IMR-90 (cell line): ENCODE results near the gene RNF43. TPM values are rescaled to one million over a fixed set of nuclear protein-coding genes. Genes with fewer than 3 reads are reported as not detected.

Source experiments
- ATAC-seq: fragments of 200-7000 bp; cut with Tn5 transposase; 2 replicates; pipeline ENCODE4 v1.9.1; 2020; ENCODE audit warnings: low read depth, mild to moderate bottlenecking, moderate library complexity
- BruUV-seq: library from RNA; stranded (reverse); fragments of 400-500 nt; replicated peaks from 2 replicates; lab custom pipeline; 2021; lab: Mats Ljungman, UMichigan
- CTCF ChIA-PET: fragments of 300-600 bp; formaldehyde crosslinking; extraction: SDS; loops from one replicate; lab custom pipeline; 2021; ENCODE audit warnings: antibody characterized with exemption; lab: Yijun Ruan, JAX
- POLR2A ChIA-PET: fragments of 300-600 bp; sonication (Branson Sonifier 250); formaldehyde crosslinking; loops from one replicate; lab custom pipeline; 2022; ENCODE audit warnings: antibody characterized with exemption; ENCODE audit not compliant: unreplicated experiment; lab: Charles Lee
- DNase-seq: peaks from one replicate; pipeline ENCODE4 v3.0.0; 2013
- H2AFZ ChIP-seq: replicated peaks from 2 replicates; pipeline ENCODE3; 2013; ENCODE audit warnings: low read length, mild to moderate bottlenecking; ENCODE audit not compliant: poor library complexity
- H2AK5ac ChIP-seq: 2 replicates; pipeline ENCODE4 v1.6.1; 2013; ENCODE audit warnings: low read depth, low read length, inconsistent platforms
- H2AK9ac ChIP-seq: replicated peaks from 2 replicates; pipeline ENCODE3; 2013; ENCODE audit warnings: mild to moderate bottlenecking, low read depth, low read length, moderate library complexity; ENCODE audit not compliant: poor library complexity
- H2BK120ac ChIP-seq: 2 replicates; pipeline ENCODE4 v1.6.1; 2013; ENCODE audit warnings: low read depth, low read length, inconsistent platforms
- H2BK15ac ChIP-seq: 3 replicates; pipeline ENCODE4 v1.6.1; 2013; ENCODE audit warnings: low read depth, low read length, inconsistent platforms
- H2BK20ac ChIP-seq: 2 replicates; pipeline ENCODE4 v1.6.1; 2013; ENCODE audit warnings: low read depth, mild to moderate bottlenecking, inconsistent platforms, low read length, moderate library complexity
- H2BK5ac ChIP-seq: 2 replicates; pipeline ENCODE4 v1.6.1; 2013; ENCODE audit warnings: mild to moderate bottlenecking, low read depth, low read length, inconsistent platforms; ENCODE audit not compliant: poor library complexity, severe bottlenecking
- H3K14ac ChIP-seq: replicated peaks from 2 replicates; pipeline ENCODE4 v1.6.1; 2013; ENCODE audit warnings: low read depth, low read length, inconsistent platforms
- H3K18ac ChIP-seq: 2 replicates; pipeline ENCODE4 v1.6.1; 2013; ENCODE audit warnings: low read depth, low read length, control low read depth
- H3K23ac ChIP-seq: 2 replicates; pipeline ENCODE4 v1.6.1; 2013; ENCODE audit warnings: low read depth, low read length, inconsistent platforms
- H3K27ac ChIP-seq: 2 replicates; pipeline ENCODE4 v1.5.1; 2013; ENCODE audit warnings: mild to moderate bottlenecking, control low read depth, low read length; ENCODE audit not compliant: insufficient read depth
- H3K27me3 ChIP-seq: 2 replicates; pipeline ENCODE4 v1.6.1; 2013; ENCODE audit warnings: low read length; ENCODE audit not compliant: control insufficient read depth, insufficient read depth
- H3K36me3 ChIP-seq: 2 replicates; pipeline ENCODE4 v1.6.1; 2013; ENCODE audit warnings: low read length, mixed read lengths; ENCODE audit not compliant: control insufficient read depth, insufficient read depth
- H3K4ac ChIP-seq: 2 replicates; pipeline ENCODE4 v1.6.1; 2013; ENCODE audit warnings: low read depth, low read length, inconsistent platforms
- H3K4me1 ChIP-seq: 2 replicates; pipeline ENCODE4 v1.6.1; 2013; ENCODE audit warnings: low read length, mixed read lengths; ENCODE audit not compliant: control insufficient read depth, insufficient read depth
- H3K4me2 ChIP-seq: 2 replicates; pipeline ENCODE4 v1.6.1; 2013; ENCODE audit warnings: low read depth, mild to moderate bottlenecking, control low read depth, low read length, moderate library complexity
- H3K4me3 ChIP-seq: 2 replicates; pipeline ENCODE4 v1.5.1; 2013; ENCODE audit warnings: low read depth, mild to moderate bottlenecking, control low read depth, low read length, moderate library complexity; ENCODE audit not compliant: insufficient read depth
- H3K56ac ChIP-seq: 2 replicates; pipeline ENCODE4 v1.6.1; 2013; ENCODE audit warnings: low read length, inconsistent platforms; ENCODE audit not compliant: insufficient read depth; ENCODE audit errors: extremely low read depth
- H3K79me1 ChIP-seq, 2 experiments: 2 replicates each; pipeline ENCODE4 v1.6.1; 2013; ENCODE audit warnings: low read length in 2 of 2, inconsistent platforms in 1 of 2, low read depth in 1 of 2
- H3K9ac ChIP-seq: 2 replicates; pipeline ENCODE4 v1.6.1; 2013; ENCODE audit warnings: low read depth, low read length, control low read depth
- H3K9me1 ChIP-seq: 2 replicates; pipeline ENCODE4 v1.6.1; 2013; ENCODE audit warnings: low read length, inconsistent platforms; ENCODE audit not compliant: insufficient read depth
- H3K9me3 ChIP-seq: 2 replicates; pipeline ENCODE4 v1.6.1; 2013; ENCODE audit warnings: low read length; ENCODE audit not compliant: control insufficient read depth, insufficient read depth
- H4K20me1 ChIP-seq: 2 replicates; pipeline ENCODE4 v1.6.1; 2013; ENCODE audit warnings: low read length, inconsistent platforms; ENCODE audit not compliant: insufficient read depth
- H4K5ac ChIP-seq: 2 replicates; pipeline ENCODE4 v1.6.1; 2013; ENCODE audit warnings: mild to moderate bottlenecking, low read depth, low read length, control low read depth
- H4K8ac ChIP-seq, 2 experiments: 2 replicates each; pipeline ENCODE4 v1.6.1; 2013; ENCODE audit warnings: low read depth in 2 of 2, low read length in 2 of 2, control low read depth in 1 of 2, inconsistent platforms in 1 of 2
- H4K91ac ChIP-seq: 2 replicates; pipeline ENCODE4 v1.6.1; 2013; ENCODE audit warnings: low read depth, low read length, inconsistent platforms; ENCODE audit not compliant: insufficient read depth
- CTCF ChIP-seq: conservative IDR thresholded peaks from 2 replicates; pipeline ENCODE4 v1.5.1; 2012; ENCODE audit warnings: mild to moderate bottlenecking, low read depth, low read length, improper control_type of control experiment
- WGBS, 2 experiments: methylation state at CpG; one replicate each; pipeline versions ENCODE4 v1.1.5 to v1.1.7; 2013; ENCODE audit warnings: missing lambda C conversion rate in 2 of 2; ENCODE audit not compliant: insufficient read length in 1 of 2; ENCODE audit errors: extremely low coverage in 2 of 2; 5-methylcytosine and 5-hydroxymethylcytosine counted together
- dilution Hi-C: fragments of 300-500 bp; cut with HindIII; formaldehyde crosslinking; loops from one replicate; pipeline ENCODE4 v1.14.3; 2018; ENCODE audit warnings: low sequenced_read_pairs; ENCODE audit not compliant: unreplicated experiment
- in situ Hi-C: fragments of 300-500 bp; cut with MboI; formaldehyde crosslinking; loops from 3 replicates; pipeline ENCODE4 v1.14.3; 2019; ENCODE audit warnings: low sequenced_read_pairs, inconsistent platforms, mixed read lengths
- intact Hi-C: fragments of 100-400 bp; cut with micrococcal nuclease; formaldehyde crosslinking; loops from 2 replicates; pipeline ENCODE4 v1.10.0; 2022
- polyA plus RNA-seq, 3 experiments: library from polyadenylated mRNA; depleted of rRNA; stranded (reverse); fragments of >200 nt; gene quantifications; 2 replicates each; pipeline ENCODE4 v1.2.3, GENCODE V29; 2012; ENCODE audit warnings: low replicate concordance in 1 of 3
- total RNA-seq: library from RNA; depleted of rRNA; stranded (reverse); fragments of >200 nt; gene quantifications from 2 replicates; pipeline ENCODE4 v1.2.3, GENCODE V29; 2012

The RNF43 gene
- total and polyA plus RNA-seq, 2 of the 4 experiments (the other 2 are of a cell fraction): under 0.01 TPM; not detected in 1

- CTCF ChIA-PET: no interaction called here
- Histone ChIP-seq H3K4me1 (no peaks in the 10 kb centered on the region), H3K18ac (no peak overlapping the region), H4K20me1 (no peaks in the 10 kb centered on the region), H2AK9ac (no peak overlapping the region), H2BK15ac (no peak overlapping the region), H3K79me1 (no peaks in the 10 kb centered on the region), H4K8ac (no peak overlapping the region), H3K14ac (no peak overlapping the region), H2BK20ac (no peak overlapping the region), H4K5ac (no peak overlapping the region), H3K9ac (no peak overlapping the region), H3K4me2 (no peak overlapping the region), H2BK120ac (no peak overlapping the region), H3K27ac (no peak overlapping the region), H3K27me3 (peaks cover 15% of the 10 kb centered on the region), H2BK5ac (no peak overlapping the region), H3K56ac (no peak overlapping the region), H4K91ac (no peak overlapping the region), H2AK5ac (no peak overlapping the region), H3K23ac (no peak overlapping the region), H2AFZ (no peak overlapping the region), H3K36me3 (no peaks in the 10 kb centered on the region), H3K9me1 (no peaks in the 10 kb centered on the region), H3K4me3 (no peak overlapping the region), H3K9me3 (no peaks in the 10 kb centered on the region), H3K4ac (no peak overlapping the region)
- dilution Hi-C loops: no loop called here
- intact Hi-C loops: no loop called here
- POLR2A ChIA-PET: interaction anchor here (0.7 kb wide), 1 partner anchor 63 kb away, joined by 3 read pairs; the partner anchor contains the start of gene SUPT4H1
- ATAC-seq (no peak), DNase-seq (no peak)
- in situ Hi-C loops: no loop called here
- no peak for TF ChIP-seq CTCF
- 67% methylated on average over 1 of the region's 3 CpGs; no CpG with 5 or more reads in 1 of the 2 experiments for WGBS, 2 experiments
- BruUV-seq: no TSS peak
Measured at GRCh38 chr17:58414596-58414997, 2.7 kb downstream of the RNF43 start.
